Measurements from ENCODE around the gene PRKN. TPM values are rescaled to one million over a fixed set of nuclear protein-coding genes. Genes with fewer than 3 reads are reported as not detected.

Gene PRKN
- total and polyA plus RNA-seq, 2 experiments from 2014 or later: 0.10 to 0.84 TPM

DNA sequence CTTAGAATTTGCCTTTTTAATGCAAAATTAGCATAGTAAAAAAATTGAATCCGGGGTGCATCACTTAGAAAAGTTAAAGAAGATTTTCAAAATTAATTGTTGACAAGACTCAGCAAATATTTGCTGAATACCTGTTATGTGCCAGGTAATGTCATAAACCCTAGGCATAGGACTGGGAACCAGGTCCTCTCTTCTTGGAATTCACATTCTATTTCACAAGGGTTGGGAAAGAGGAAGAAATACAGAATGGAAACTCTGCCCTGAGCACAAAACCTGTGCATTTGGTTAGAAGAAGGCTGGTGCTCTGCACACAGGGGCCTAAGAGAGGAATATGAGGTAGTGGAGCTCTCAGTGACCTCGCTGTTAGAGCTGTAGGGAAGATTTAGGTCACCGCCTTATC, 879.9 kb downstream of the PRKN start (continued):
- TF ChIP-seq EZH2phosphoT487 (IDR thresholded peaks at IDR 0.05; ENCODE audit: unreplicated experiment): no peak
- no peak for TF ChIP-seq ETS1 (IDR thresholded peaks at IDR 0.05)
- TF ChIP-seq ZNF462 (CRISPR knock-in tag; IDR thresholded peaks at IDR 0.05): no peak
- TF ChIP-seq ZNF114 (CRISPR knock-in tag; IDR thresholded peaks at IDR 0.05): no peak
- TF ChIP-seq POLR2AphosphoS5 (IDR thresholded peaks at IDR 0.05; ENCODE audit: low read depth): no peak

DNA sequence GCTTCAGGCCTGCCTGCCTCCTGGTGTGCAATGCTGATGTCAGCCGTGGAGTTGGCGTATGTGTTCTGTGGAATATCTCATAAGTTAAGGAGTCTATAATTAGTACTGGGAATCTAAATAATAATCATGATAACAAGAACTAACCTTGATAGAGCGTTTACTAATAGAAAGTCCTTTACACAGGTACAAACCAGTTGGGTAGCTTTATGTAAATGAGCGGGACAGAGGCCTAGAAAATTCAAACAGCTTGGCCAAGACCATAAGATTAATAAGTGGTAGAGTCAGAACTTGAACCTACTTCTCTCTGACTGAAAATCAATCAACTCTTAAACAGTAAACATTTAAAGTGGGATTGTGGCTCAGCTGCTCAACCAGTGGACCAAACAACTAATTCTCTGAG, 882.8 kb downstream of the PRKN start:
- Mint-ChIP-seq H3K27me3 (ENCODE audit: insufficient read depth, low read depth, poor library complexity) (peaks cover 4% of the 10 kb centered on the region), H3K27ac (no peak overlapping the region), H3K36me3 (ENCODE audit: low read depth) (no peaks in the 10 kb centered on the region), H3K9me3 (no peaks in the 10 kb centered on the region), H3K4me3 (no peak overlapping the region), H3K4me1 (peaks cover 12% of the 10 kb centered on the region)
- Histone ChIP-seq H3K4me3 (no peak overlapping the region), H3K9me2 (ENCODE audit: insufficient read depth) (no peaks in the 10 kb centered on the region), H3K36me3 (ENCODE audit: insufficient read depth) (no peaks in the 10 kb centered on the region), H3K4me2 (no peak overlapping the region), H2AFZ (no peak overlapping the region), H3F3A (replicated peaks; ENCODE audit: low read depth) (no peaks in the 10 kb centered on the region), H3K79me2 (replicated peaks; ENCODE audit: insufficient read depth) (no peaks in the 10 kb centered on the region), H3K27ac (ENCODE audit: low read depth) (no peak overlapping the region), H3K27me3 (ENCODE audit: insufficient read depth) (no peaks in the 10 kb centered on the region), H4K20me1 (replicated peaks; ENCODE audit: insufficient read depth) (no peaks in the 10 kb centered on the region), H3K4me1 (ENCODE audit: insufficient read depth) (no peaks in the 10 kb centered on the region; the same call in 1 of the 2 replicates)
- DNase-seq (ENCODE audit: low spot score): no peak
- TF ChIP-seq EZH2phosphoT487 (IDR thresholded peaks at IDR 0.05; ENCODE audit: unreplicated experiment) (no peak), ZNF462 (CRISPR knock-in tag; IDR thresholded peaks at IDR 0.05) (no peak), CREB1 (CRISPR knock-in tag; IDR thresholded peaks at IDR 0.05; ENCODE audit: low read depth) (no peak)
- ATAC-seq: no peak

All from GM23338 (cell line).